ENCODE measurements around the gene PDS5A.

PDS5A gene

DNA sequence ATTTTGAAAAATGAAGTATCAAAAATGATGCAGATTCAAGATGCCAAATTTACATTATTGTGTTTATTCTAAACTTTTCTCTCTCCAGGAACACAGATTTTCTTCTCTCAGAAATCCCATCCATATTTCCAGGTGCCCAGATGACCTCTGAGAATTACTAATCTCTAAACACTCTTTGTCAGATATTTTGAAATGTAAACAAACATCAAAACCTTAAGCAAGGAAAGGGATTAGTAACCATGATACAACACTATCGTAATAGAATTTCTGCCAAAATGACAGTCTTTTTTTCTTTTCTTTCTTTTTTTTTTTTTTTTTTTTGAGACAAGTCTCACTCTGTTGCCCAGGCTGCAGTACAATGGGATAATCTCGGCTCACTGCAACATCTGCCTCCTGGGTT, 76.7 kb downstream of the PDS5A start:
- TF ChIP-seq, protein P1, sequence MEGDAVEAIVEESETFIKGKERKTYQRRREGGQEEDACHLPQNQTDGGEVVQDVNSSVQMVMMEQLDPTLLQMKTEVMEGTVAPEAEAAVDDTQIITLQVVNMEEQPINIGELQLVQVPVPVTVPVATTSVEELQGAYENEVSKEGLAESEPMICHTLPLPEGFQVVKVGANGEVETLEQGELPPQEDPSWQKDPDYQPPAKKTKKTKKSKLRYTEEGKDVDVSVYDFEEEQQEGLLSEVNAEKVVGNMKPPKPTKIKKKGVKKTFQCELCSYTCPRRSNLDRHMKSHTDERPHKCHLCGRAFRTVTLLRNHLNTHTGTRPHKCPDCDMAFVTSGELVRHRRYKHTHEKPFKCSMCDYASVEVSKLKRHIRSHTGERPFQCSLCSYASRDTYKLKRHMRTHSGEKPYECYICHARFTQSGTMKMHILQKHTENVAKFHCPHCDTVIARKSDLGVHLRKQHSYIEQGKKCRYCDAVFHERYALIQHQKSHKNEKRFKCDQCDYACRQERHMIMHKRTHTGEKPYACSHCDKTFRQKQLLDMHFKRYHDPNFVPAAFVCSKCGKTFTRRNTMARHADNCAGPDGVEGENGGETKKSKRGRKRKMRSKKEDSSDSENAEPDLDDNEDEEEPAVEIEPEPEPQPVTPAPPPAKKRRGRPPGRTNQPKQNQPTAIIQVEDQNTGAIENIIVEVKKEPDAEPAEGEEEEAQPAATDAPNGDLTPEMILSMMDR (IDR thresholded peaks at IDR 0.05; ENCODE audit: low read depth, low read length) = no peak
- no peak for DNase-seq (ENCODE audit: low read depth, low spot score)
- H3K4me3 ChIP-seq (ENCODE audit: low read depth, low read length) = no peak overlapping the region
- in situ Hi-C loops (cut with HindIII; ENCODE audit: low sequenced_read_pairs) = no loop called here

GRCh38 chr4:39899291-39899690, 78.4 kb downstream of the PDS5A start:
- TF ChIP-seq, protein P1 (IDR thresholded peaks at IDR 0.05; ENCODE audit: low read depth, low read length) = no peak
- H3K4me3 ChIP-seq (ENCODE audit: low read depth, low read length) = no peak overlapping the region
- in situ Hi-C loops (cut with HindIII; ENCODE audit: low sequenced_read_pairs) = no loop called here
- DNase-seq (ENCODE audit: low read depth, low spot score) = no peak

- in situ Hi-C loops (cut with HindIII; ENCODE audit: low sequenced_read_pairs) = no loop called here
- TF ChIP-seq, protein P1 (IDR thresholded peaks at IDR 0.05; ENCODE audit: low read depth, low read length) = no peak
- no peak for DNase-seq (ENCODE audit: low read depth, low spot score)
- H3K4me3 ChIP-seq (ENCODE audit: low read depth, low read length) = no peak overlapping the region
Observed at GRCh38 chr4:39898015-39898414, 79.7 kb downstream of the PDS5A start.

- TF ChIP-seq, protein P1 (IDR thresholded peaks at IDR 0.05; ENCODE audit: low read depth, low read length) = no peak
- in situ Hi-C loops (cut with HindIII; ENCODE audit: low sequenced_read_pairs) = no loop called here
- H3K4me3 ChIP-seq (ENCODE audit: low read depth, low read length) = no peak overlapping the region
- DNase-seq (ENCODE audit: low read depth, low spot score) = no peak
Observed at GRCh38 chr4:39893693-39894072, 84.0 kb downstream of the PDS5A start.

DNA sequence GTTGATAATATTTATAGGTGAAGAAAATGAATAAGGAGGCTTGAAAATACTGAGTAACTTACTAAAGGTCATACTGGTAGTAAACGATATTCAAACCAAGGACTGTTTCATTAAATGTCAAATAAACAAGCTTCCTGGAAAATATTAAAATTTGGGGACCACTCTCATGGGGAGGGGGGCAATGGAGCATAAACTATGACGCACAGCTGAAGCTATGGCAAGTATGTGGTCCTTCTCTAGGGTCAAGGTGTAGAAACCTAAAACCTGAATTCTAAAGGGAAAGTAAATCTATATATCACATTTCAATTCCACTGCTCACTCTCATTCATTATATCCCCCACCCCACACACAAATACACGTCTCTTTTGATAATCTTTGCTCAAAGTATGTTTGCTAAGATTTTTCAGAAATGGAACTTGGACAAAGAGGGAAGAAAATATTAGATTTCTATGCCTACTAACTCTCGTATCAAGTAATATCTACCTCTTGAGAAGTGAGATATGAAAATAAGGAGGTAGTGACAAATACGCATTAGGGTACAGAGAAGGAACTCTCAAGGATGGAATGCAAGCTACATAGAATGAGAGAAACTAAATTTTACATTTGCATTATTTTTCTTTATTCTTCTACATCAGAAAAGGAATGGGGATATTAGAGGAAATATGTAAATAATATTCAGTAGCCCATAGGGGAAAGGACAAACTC, 84.6 kb downstream of the PDS5A start:
- H3K4me3 ChIP-seq (ENCODE audit: low read depth, low read length) = no peak overlapping the region
- TF ChIP-seq, protein P1 (IDR thresholded peaks at IDR 0.05; ENCODE audit: low read depth, low read length) = no peak
- in situ Hi-C loops (cut with HindIII; ENCODE audit: low sequenced_read_pairs) = no loop called here
- DNase-seq (ENCODE audit: low read depth, low spot score) = no peak

GRCh38 chr4:39889226-39889625, 88.5 kb downstream of the PDS5A start:
- TF ChIP-seq, protein P1 (IDR thresholded peaks at IDR 0.05; ENCODE audit: low read depth, low read length) = no peak
- no peak overlapping the region for H3K4me3 ChIP-seq (ENCODE audit: low read depth, low read length)
- in situ Hi-C loops (cut with HindIII; ENCODE audit: low sequenced_read_pairs) = no loop called here
- DNase-seq (ENCODE audit: low read depth, low spot score) = no peak

Data from astrocyte of the spinal cord (primary cell).